SH-SY5Y (cell line): ENCODE data around the gene GALNT11.

Source experiments
- GATA2 ChIP-seq: IDR thresholded peaks from 2 replicates; pipeline ENCODE4 v1.6.1; 2011; ENCODE audit warnings: mild to moderate bottlenecking, low read depth, low read length
- GATA3 ChIP-seq: IDR thresholded peaks from 2 replicates; pipeline ENCODE4 v1.6.1; 2011; ENCODE audit warnings: low read depth, mild to moderate bottlenecking, low read length, moderate library complexity

- TF ChIP-seq GATA2: no peak
- TF ChIP-seq GATA3: no peak
Observed at GRCh38 chr7:152115021-152115718, 89.7 kb downstream of the GALNT11 start.
